ENCODE results near the gene CD74. TPM values are rescaled to one million over a fixed set of nuclear protein-coding genes. Genes with fewer than 3 reads are reported as not detected.

Gene CD74
- total RNA-seq, 6 donors from 2014 or later = 957 to 4,783 (median 3,180) TPM

DNA sequence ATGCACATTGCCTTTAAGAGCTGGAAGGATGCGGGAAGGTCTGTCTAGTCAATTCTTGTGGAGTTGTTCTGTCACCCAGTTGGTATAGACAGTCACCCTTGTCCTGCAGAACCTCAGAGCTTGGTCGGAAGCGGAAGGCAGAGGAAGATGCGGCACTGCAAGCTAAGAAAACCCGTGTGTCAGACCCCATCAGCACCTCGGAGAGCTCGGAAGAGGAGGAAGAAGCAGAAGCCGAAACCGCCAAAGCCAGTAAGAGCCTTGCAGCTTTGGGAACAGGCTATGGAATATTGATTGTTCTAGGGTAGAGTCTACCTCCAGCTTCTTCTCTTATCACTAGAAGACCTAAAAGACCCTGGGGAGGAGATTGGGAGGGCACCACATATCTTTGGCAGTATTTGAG is 48.7 kb downstream of the CD74 start:
- Histone ChIP-seq H3K36me3 (peaks cover 24 to 79% (median 70%) of the 10 kb centered on the region in 4 donors), H3K9me3 (no peaks in the 10 kb centered on the region), H3K4me3 (no peak overlapping the region), H3K27me3 (no peaks in the 10 kb centered on the region), H3K4me1 (peaks cover 0 to 5% (median under 1%) of the 10 kb centered on the region in 4 donors), H3K27ac (no peak overlapping the region)
- no peak for ATAC-seq (ENCODE audit: low FRiP score in 2 of 2)
- WGBS, 2 donors = 89 to 91% methylated on average over 9 of the region's 9 CpGs
- TF ChIP-seq POLR2AphosphoS5 (IDR thresholded peaks at IDR 0.05) (no peak), POLR2A (IDR thresholded peaks at IDR 0.05) (no peak), EP300 (IDR thresholded peaks at IDR 0.05) (no peak)
- TF ChIP-seq, protein P1, sequence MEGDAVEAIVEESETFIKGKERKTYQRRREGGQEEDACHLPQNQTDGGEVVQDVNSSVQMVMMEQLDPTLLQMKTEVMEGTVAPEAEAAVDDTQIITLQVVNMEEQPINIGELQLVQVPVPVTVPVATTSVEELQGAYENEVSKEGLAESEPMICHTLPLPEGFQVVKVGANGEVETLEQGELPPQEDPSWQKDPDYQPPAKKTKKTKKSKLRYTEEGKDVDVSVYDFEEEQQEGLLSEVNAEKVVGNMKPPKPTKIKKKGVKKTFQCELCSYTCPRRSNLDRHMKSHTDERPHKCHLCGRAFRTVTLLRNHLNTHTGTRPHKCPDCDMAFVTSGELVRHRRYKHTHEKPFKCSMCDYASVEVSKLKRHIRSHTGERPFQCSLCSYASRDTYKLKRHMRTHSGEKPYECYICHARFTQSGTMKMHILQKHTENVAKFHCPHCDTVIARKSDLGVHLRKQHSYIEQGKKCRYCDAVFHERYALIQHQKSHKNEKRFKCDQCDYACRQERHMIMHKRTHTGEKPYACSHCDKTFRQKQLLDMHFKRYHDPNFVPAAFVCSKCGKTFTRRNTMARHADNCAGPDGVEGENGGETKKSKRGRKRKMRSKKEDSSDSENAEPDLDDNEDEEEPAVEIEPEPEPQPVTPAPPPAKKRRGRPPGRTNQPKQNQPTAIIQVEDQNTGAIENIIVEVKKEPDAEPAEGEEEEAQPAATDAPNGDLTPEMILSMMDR (IDR thresholded peaks at IDR 0.05) = no peak
- DNase-seq = no peak

DNA sequence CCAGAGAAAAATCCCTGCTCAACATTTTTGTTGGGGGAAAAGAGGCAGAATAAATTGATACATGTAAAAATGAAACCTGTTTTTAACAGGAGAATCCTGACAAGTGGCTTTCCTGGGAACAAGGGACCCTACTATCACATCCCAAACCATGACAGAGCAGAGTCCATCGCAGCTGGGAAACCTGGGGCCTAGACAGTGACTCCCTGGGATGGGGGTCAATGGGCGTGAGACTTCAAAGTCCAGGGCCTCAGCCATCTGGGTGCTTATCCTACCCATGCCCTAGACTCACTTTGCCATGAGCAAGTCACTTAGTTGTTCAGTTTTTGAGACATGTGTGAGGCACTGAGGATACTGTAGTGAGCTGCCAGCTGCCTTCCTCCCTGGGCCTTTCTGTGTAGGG is 49.5 kb downstream of the CD74 start:
- peaks cover 20 to 70% (median 62%) of the 10 kb centered on the region in 4 donors for H3K36me3 ChIP-seq
- DNase-seq = no peak
- H3K4me1 ChIP-seq = peaks cover 5 to 13% (median 8%) of the 10 kb centered on the region in 4 donors
- ATAC-seq (ENCODE audit: low FRiP score in 2 of 2) = no peak
- H3K4me3 ChIP-seq = no peak overlapping the region
- no peak for TF ChIP-seq POLR2A (IDR thresholded peaks at IDR 0.05)
- TF ChIP-seq, protein P1 (IDR thresholded peaks at IDR 0.05) = no peak
- no peak for TF ChIP-seq EP300 (IDR thresholded peaks at IDR 0.05)
- TF ChIP-seq POLR2AphosphoS5 (IDR thresholded peaks at IDR 0.05) = no peak
- H3K27ac ChIP-seq = no peak overlapping the region
- H3K9me3 ChIP-seq = no peaks in the 10 kb centered on the region
- no peaks in the 10 kb centered on the region for H3K27me3 ChIP-seq
- 100% methylated on average over 2 of the region's 2 CpGs for WGBS, 2 donors

DNA sequence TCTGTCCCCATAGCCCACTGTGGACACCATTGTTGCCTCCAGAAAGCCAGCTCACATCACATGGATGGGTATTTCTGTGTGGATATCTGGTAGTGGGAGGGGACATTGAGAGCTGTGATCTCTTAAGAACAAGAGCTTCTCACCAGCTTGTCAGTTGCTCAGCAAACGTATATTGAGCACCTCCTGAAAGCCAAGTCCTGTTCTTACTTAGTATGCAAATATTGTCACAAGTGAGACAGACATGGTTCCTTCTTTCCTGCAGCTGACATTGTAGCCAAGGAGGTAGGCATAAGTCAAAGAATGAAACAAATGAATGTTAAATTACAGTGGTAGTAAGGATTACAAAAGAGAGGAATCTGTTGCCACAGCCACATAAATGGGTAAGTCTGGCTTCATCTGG is 51.4 kb downstream of the CD74 start:
- no peak for TF ChIP-seq EP300 (IDR thresholded peaks at IDR 0.05)
- TF ChIP-seq, protein P1 (IDR thresholded peaks at IDR 0.05) = no peak
- TF ChIP-seq POLR2A (IDR thresholded peaks at IDR 0.05) = no peak
- no peak for TF ChIP-seq POLR2AphosphoS5 (IDR thresholded peaks at IDR 0.05)
- Histone ChIP-seq H3K4me3 (no peak overlapping the region), H3K27me3 (no peaks in the 10 kb centered on the region), H3K27ac (no peak overlapping the region), H3K36me3 (peaks cover 12 to 55% (median 48%) of the 10 kb centered on the region in 4 donors), H3K9me3 (no peaks in the 10 kb centered on the region), H3K4me1 (peaks cover 8 to 21% (median 10%) of the 10 kb centered on the region in 4 donors)
- ATAC-seq (ENCODE audit: low FRiP score in 2 of 2) = no peak
- 54 to 83% methylated on average over 1 of the region's 1 CpG for WGBS, 2 donors
- no peak for DNase-seq

DNA sequence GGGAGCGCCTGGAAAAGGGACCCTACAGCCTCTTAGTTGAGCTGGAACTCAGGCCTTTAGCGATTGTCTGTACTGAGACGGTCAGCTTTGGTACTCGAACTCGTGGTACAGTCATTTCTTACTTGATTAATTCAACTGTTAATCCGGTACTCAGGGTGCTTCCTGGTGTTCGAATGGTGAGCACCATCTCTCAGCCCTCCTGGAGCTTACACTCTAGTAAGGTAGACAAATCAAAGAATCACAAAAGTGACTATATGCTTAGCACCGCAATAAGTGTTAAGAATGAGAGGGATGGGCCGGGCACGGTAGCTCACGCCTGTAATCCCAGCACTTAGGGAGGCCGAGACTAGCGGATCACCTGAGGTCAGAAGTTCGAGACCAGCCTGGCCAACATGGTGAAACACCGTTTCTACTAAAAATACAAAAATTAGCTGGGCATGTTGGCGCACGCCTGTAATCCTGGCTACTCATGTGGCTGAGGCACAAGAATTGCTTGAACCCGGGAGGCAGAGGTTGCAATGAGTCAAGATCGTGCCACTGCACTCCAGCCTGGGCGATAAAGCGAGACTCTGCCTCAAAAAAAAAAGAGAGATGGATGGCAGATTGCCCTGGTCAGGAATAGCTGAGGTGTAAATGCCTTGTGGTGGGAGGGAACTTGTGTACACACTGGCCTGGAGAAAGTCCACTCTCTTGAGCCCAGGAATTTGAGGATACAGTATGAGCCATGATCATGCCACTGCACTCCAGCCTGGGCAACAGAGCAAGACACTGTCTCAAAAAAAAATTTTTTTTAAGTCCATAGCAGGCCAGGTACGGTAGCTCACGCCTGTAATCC is 54.2 kb downstream of the CD74 start:
- no peak for ATAC-seq (ENCODE audit: low FRiP score in 2 of 2)
- WGBS, 2 donors = 54 to 69% methylated on average over 19 to 23 of the region's 23 CpGs
- H3K27ac ChIP-seq = peak overlapping the region in 3 of 4 donors; percentile 25 to 72 (median 49)

More for the DNA sequence above, 54.2 kb downstream of the CD74 start:
- no peak for DNase-seq
- Histone ChIP-seq H3K9me3 (no peaks in the 10 kb centered on the region), H3K27me3 (no peaks in the 10 kb centered on the region), H3K36me3 (peaks cover 9 to 28% (median 20%) of the 10 kb centered on the region in 4 donors), H3K4me3 (peak overlapping the region; percentile 65 to 88 (median 82)), H3K4me1 (peaks cover 8 to 21% (median 10%) of the 10 kb centered on the region in 4 donors)
- TF ChIP-seq EP300 (IDR thresholded peaks at IDR 0.05) (no peak), POLR2A (IDR thresholded peaks at IDR 0.05) (no peak), POLR2AphosphoS5 (IDR thresholded peaks at IDR 0.05) (no peak)
- TF ChIP-seq, protein P1 (IDR thresholded peaks at IDR 0.05) = no peak
